Kidney tubule cell (primary cell): ENCODE results near the gene BTBD10.

Source experiments
- DNase-seq: peaks from one replicate; pipeline ENCODE4 v3.0.0-alpha.2; 2018; ENCODE audit warnings: low spot score

The BTBD10 gene

DNA sequence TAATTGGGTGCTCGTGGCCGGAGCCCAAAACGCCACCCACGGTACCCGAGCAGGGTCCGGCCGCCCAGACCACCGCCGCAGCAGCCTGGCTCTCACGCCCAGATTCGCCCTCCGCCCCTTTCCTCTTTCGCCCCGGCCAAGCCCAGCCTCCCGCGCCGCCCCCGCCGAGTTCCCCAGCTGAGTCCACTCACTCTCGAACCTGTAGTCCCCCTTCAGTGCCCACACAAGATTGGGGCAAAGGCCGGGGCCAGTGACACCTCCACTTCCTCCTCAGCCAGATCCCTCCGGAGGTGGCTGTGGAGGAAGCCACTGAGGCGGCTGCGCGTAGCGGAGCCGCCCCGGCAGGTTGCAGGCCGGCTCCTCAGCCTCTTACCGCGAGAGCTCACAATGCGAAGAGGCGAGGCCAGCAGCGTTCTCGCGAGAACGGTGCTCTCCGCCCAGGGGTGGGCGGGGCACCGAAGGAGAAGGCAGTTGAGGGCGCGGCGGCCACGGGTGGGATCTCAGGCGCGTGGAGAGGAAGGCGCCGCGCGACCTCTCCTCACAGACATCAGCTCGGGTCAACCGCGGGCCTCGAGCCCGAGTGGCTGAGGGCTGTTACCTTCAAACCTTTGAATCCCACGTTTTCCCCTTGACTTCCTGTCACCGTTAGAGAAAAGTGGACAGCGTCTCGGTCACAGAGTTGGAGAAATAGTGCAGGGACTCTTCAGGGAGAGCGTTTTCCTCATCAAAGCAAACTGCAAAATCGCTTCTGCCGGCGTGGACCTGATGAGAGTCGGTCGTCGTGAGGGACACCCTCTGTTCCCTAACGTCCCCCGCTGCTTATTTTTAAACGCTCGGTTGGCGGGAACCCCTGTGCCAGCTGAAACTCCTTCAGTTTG, at the start of gene BTBD10:
Gene BTBD10, minus strand, starts transcription at position 322 of the 878 bp plus-strand sequence. CDS start 18,098 bp downstream, outside the sequence.
- peak; percentile 97 for DNase-seq

DNA sequence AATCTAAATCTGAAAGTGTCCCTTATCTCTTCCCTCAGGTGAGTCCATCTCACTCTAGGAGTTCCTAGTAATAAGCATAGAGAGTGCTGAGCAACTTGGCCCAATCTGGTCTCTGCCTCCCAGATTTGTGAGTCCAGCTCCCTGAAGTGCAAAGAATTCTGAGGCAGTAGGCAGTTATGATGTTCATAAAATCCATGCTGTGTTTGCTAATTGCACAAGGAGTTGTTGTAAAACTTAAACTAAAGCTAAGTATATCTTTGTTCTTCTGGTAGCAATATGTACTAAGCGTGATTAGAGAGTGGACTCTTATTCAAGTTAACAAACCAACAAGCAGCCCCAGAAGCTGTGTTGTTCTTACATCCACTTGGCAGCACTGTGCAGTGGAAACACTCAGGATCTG, 40.4 kb upstream of the BTBD10 start:
- DNase-seq = no peak

DNA sequence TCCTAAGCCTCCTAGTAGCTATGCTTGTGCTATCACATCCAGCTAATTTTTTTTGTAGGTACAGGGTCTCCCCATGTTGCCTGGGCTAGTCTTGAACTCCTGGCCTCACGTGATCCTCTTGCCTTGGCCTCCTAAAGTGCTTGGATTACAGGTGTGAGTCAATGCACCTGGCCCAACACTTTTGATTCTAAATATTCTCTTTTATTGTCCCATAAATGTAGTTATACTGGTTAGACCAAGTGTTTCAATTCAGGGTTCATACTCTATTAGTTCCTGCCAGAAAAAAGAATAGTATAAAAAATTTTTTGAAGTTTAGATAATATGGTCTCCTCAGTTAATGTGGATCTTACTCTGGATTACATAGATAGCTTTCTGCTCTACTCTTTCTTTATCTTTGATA, 39.5 kb upstream of the BTBD10 start:
- no peak for DNase-seq

DNA sequence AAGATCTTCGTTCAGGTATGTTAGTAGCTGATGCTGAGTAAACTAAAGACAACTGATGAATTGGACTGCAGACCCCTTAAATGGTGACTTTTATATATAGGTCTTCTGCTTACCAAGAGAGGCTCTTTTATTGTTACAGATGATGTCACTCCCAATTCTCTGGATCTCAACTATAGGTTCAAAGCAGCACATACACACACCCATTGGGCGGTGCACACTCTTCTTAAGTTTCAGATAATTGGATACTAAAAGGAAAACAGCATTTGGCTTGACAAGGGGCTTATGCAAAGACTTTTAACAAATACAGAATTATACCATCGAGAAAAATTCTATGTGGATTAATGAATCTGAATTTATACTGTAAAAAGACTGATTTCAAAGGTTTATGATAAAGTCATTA, 32.9 kb upstream of the BTBD10 start, which contains the start of gene PTH:
Gene PTH, minus strand, starts transcription at position 69 of the 400 bp plus-strand sequence. CDS start 3,142 bp downstream, outside the sequence.
- DNase-seq = no peak

DNA sequence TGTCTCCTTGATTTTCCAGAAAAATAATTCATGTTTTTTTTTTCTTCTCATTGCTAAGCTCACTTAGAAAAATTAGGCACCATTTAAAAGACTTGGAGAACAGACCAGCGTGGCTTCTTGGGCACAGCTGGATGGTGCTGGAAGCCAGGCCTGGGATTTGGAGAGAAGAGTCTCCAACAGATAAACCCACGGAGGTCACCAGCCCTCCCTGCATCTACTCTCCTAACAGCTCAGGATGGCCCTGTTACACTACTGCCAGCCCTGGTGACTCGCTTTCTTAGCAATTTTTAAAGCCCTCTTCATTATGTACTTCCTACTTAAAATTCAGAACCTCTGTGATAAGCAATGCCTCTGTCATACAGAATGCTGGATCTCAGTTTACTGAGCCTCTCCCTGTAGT, 31.0 kb upstream of the BTBD10 start:
- no peak for DNase-seq

- peak; percentile 43 for DNase-seq
Observed at GRCh38 chr11:13487661-13488030, 24.6 kb upstream of the BTBD10 start.

DNA sequence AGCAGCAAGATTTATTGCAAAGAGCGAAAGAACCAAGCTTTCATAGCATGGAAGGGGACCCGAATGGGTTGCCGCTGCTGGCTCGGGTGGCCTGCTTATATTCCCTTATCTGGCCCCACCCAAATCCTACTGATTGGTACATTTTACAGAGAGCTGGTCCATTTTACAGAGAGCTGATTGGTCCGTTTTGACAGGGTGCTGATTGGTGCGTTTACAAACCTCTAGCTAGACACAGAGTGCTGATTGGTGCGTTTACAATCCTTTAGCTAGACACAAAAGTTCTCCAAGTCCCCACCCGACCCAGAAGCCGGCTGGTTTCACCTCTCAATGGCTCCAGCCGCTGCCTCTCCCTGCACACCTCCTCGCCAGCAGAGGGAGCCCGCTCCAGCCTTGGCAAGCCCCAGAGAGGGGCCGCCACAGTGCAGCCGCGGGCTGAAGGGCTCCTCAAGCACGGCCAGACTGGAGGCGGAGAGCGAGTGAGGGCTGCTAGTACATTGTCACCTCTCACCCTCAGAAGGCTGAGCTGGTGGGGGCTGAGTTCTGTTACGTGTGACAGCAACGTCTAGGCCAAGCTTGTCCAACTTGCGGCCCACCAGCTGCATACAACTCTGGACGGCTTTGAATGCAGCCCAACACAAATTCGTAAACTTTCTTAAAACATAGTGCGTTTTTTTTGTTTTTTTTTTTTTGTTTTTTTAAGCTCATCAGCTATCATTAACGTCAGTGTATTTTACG, 24.1 kb upstream of the BTBD10 start:
- DNase-seq = peak; percentile 55

- DNase-seq = peak; percentile 27
Observed at GRCh38 chr11:13480198-13480597, 17.2 kb upstream of the BTBD10 start.

DNA sequence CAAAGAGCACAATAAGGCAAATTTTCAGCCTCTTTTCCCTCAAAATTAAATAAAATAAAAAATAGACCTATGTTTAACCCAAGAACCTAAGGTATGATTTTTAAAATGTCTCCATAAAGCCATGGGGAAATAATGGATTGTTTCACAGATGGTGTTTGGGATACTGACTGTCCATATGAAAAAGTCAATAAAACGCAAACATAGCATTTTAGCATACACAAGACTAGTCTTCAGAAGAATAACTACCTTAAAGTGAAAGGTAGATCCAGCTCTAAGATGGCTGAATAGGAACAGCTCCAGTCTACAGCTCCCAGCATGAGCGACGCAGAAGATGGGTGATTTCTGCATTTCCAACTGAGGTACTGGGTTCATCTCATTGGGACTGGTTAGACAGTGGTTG, 16.7 kb upstream of the BTBD10 start:
- DNase-seq = no peak

GRCh38 chr11:13475091-13475490, 12.1 kb upstream of the BTBD10 start:
- DNase-seq = no peak

- no peak for DNase-seq
Observed at GRCh38 chr11:13473013-13473722, 10.1 kb upstream of the BTBD10 start.

GRCh38 chr11:13468750-13469149, 5.7 kb upstream of the BTBD10 start:
- no peak for DNase-seq

DNA sequence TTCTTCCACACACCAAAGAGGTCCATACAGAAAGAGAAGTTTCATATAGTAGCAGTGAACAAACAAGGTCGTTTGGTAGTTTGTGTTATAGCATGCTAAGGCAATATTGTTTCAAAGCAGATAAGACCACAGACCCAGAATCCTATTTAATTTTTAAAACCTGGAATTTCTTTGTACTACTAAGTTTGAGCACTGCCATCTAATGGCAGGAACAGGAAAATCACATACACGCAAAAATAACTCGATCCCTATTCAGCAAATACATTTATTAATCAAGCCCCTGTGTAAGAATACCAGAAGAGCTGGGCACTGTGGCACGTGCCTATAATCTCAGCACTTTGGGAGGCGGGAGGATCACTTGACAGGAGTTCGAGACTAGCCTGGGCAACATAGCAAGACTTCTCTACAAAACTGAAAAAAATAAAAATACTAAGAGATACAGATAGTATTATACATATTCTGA, 2.9 kb upstream of the BTBD10 start:
- DNase-seq = peak; percentile 59

DNA sequence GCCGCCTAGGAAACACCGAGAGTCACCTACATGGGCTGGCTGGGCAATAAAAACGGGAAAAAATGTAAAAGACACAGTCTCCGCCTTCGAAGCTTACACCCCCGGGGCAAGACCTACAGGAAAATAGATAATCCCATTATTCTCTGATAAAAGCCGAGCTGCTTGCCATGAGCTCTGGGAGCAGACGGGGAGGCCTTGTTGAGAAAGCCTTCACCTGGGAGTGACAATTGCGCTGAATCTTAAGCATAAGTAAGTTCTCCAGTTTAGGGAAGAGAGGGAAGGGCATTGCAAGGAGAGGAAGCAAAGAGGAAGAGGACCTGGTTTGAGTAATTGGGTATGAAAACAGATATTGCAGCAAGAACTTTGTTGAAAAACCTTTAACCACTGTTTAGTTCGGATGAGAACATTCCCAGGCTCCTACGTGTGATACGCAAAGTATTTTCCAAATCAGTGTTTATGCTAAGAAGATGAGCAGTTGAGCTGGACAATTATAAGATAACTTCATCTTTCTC, 813 bp upstream of the BTBD10 start:
- DNase-seq = no peak

GRCh38 chr11:13462311-13462900, 616 bp downstream of the BTBD10 start:
- DNase-seq = peak; percentile 87

DNA sequence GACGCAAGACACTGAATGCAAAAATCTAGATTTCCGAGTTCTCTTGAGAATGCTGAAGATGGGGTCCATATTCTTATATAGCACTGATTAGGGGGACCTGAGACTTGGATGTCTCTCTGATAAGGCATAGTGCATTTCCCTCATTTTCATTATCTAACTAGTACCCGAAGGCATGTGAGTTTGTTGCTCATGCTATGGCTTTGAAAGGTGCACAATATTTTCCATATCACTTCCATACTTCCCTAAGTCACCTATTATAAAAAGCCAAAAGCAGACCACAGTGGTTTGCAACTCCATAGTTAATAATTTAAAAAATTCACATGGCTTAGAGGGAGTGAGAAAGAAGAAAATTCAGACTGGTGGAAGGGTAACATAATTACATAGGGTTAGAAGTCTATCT, 1.7 kb downstream of the BTBD10 start:
- no peak for DNase-seq

GRCh38 chr11:13450832-13451397, 12.1 kb downstream of the BTBD10 start:
- DNase-seq = no peak

- DNase-seq = no peak
Observed at GRCh38 chr11:13449522-13449921, 13.5 kb downstream of the BTBD10 start.

DNA sequence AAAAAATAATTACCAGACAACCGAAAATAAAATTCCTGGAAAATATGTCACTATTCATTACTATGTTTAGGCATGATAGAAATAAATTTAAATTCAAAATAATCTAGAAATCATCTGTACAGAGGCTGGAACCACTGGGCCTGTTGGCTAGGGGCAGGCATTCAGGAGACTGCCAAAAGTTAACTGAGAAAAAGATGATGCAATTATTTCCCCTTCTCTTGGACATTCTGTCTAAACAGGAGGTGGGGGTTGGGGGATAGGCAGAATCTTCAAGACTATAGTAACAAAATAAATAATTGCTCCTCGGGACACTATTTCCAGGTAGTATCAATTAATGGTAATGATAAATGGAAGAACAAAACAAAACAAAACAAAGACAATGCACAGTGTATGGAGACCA, 14.1 kb downstream of the BTBD10 start:
- no peak for DNase-seq

DNA sequence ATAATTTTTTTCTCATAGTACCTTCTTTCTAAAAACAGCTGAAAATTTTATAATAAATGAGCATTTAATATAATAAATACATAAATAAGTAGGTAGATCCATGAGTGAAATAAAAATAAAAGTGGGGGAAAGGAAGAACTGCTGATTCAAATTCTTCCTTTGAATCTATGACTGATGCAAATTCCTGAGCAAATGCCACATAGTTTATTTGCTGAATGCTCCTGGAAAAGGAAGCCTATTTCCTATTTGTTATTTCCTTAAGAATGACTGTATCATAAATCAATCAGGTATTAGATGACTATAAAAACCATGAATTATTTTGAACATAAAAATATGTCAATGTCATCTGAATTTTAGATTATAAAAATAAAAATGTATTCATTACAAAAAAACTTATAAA, 16.6 kb downstream of the BTBD10 start:
- DNase-seq = peak; percentile 62

DNA sequence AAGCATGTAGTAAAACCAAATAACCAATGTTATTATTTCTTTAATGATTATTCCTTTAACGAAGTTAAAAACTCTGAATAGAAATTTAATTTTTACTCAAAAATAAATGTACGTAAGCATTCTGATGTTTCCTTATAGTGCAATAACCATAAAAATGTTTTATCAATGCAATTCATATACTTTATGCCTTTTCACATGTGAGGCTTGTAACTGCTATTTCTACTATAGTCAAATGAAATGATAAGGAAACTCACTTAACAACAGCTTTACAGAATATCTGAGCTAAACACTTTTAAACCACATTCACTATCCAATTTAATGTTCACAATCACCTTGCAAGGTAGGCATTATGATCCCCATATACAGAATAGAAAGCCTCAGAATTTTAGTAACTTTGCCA, 17.4 kb downstream of the BTBD10 start:
- no peak for DNase-seq
